HEK293 (cell line): ENCODE results near the gene SSBP2.

Source experiments
- CTCF ChIA-PET: fragments of 350-600 bp; formaldehyde crosslinking; extraction: SDS; loops from one replicate; lab custom pipeline; 2021; ENCODE audit warnings: antibody characterized with exemption; lab: Yijun Ruan, JAX
- POLR2A ChIA-PET: fragments of 300-600 bp; formaldehyde crosslinking; extraction: SDS; loops from one replicate; lab custom pipeline; 2020; ENCODE audit warnings: antibody characterized with exemption, inconsistent platforms; lab: Yijun Ruan, JAX
- H3K27ac ChIP-seq: fragments of 200-500 bp; sonication (Bioruptor generic); 2 replicates; pipeline ENCODE4 v1.5.1; 2014; ENCODE audit warnings: low read depth, low read length, control low read depth, inconsistent platforms; ENCODE audit errors: extremely low read depth
- H3K36me3 ChIP-seq, 2 experiments: fragments of 200-500 bp in 1 of 2; sonication (Bioruptor generic) in 1 of 2; 1 replicate in 1 of 2; 2 replicates in 1 of 2; pipeline ENCODE4 v1.5.1; 2014 to 2017; ENCODE audit warnings: inconsistent platforms in 2 of 2, low read length in 2 of 2; ENCODE audit not compliant: control insufficient read depth in 2 of 2, insufficient read depth in 1 of 2
- H3K4me1 ChIP-seq: fragments of 200-500 bp; sonication (Bioruptor generic); 2 replicates; pipeline ENCODE4 v1.5.1; 2014; ENCODE audit warnings: mild to moderate bottlenecking, low read length, inconsistent platforms; ENCODE audit not compliant: control insufficient read depth, insufficient read depth
- H3K4me3 ChIP-seq: 2 replicates; pipeline ENCODE4 v1.5.1; 2011; ENCODE audit warnings: low read depth, mild to moderate bottlenecking, control low read depth, low read length, moderate library complexity
- H3K9me3 ChIP-seq: fragments of 200-500 bp; sonication (Bioruptor generic); 2 replicates; pipeline ENCODE4 v1.5.1; 2014; ENCODE audit warnings: low read depth, low read length, inconsistent platforms; ENCODE audit not compliant: control insufficient read depth, insufficient read depth
- CTCF ChIP-seq: fragments of 450-650 bp; formaldehyde crosslinking; IDR thresholded peaks from 2 replicates; pipeline ENCODE4 v1.5.1; 2016; ENCODE audit warnings: missing biosample characterization, missing genetic modification characterization
- ELK4 ChIP-seq: IDR thresholded peaks from 2 replicates; pipeline ENCODE4 v1.6.1; 2011; ENCODE audit warnings: mild to moderate bottlenecking, low read depth, low read length, borderline replicate concordance
- GFI1B ChIP-seq: fragments of 450-650 bp; formaldehyde crosslinking; IDR thresholded peaks from 2 replicates; pipeline ENCODE4 v1.5.1; 2016; ENCODE audit warnings: missing biosample characterization, missing genetic modification characterization
- KLF16 ChIP-seq: fragments of 450-650 bp; formaldehyde crosslinking; IDR thresholded peaks from 2 replicates; pipeline ENCODE4 v1.5.1; 2017; ENCODE audit warnings: missing biosample characterization, missing genetic modification characterization
- SALL2 ChIP-seq: fragments of 450-650 bp; formaldehyde crosslinking; IDR thresholded peaks from 2 replicates; pipeline ENCODE4 v1.5.0; 2017; ENCODE audit warnings: missing biosample characterization, mild to moderate bottlenecking, missing genetic modification characterization, borderline replicate concordance
- SP2 ChIP-seq: fragments of 450-650 bp; formaldehyde crosslinking; IDR thresholded peaks from 2 replicates; pipeline ENCODE4 v1.5.1; 2016; ENCODE audit warnings: missing biosample characterization, missing genetic modification characterization
- ZBTB48 ChIP-seq: fragments of 450-650 bp; formaldehyde crosslinking; IDR thresholded peaks from 2 replicates; pipeline ENCODE4 v1.5.1; 2016; ENCODE audit warnings: missing biosample characterization, missing genetic modification characterization
- ZEB2 ChIP-seq: fragments of 450-650 bp; formaldehyde crosslinking; IDR thresholded peaks from 2 replicates; pipeline ENCODE4 v1.5.1; 2016; ENCODE audit warnings: missing biosample characterization, missing genetic modification characterization
- ZFP3 ChIP-seq: fragments of 450-650 bp; formaldehyde crosslinking; IDR thresholded peaks from 2 replicates; pipeline ENCODE4 v1.5.1; 2016; ENCODE audit warnings: low read depth, missing biosample characterization, missing genetic modification characterization
- ZFP37 ChIP-seq: fragments of 450-650 bp; formaldehyde crosslinking; IDR thresholded peaks from 2 replicates; pipeline ENCODE4 v1.5.1; 2016; ENCODE audit warnings: missing biosample characterization, missing genetic modification characterization
- ZNF10 ChIP-seq: fragments of 450-650 bp; formaldehyde crosslinking; IDR thresholded peaks from 2 replicates; pipeline ENCODE4 v1.5.1; 2017; ENCODE audit warnings: missing biosample characterization, missing genetic modification characterization
- ZNF138 ChIP-seq: fragments of 450-650 bp; formaldehyde crosslinking; IDR thresholded peaks from 2 replicates; pipeline ENCODE4 v1.5.1; 2016; ENCODE audit warnings: missing biosample characterization, missing genetic modification characterization, borderline replicate concordance
- ZNF19 ChIP-seq: fragments of 450-650 bp; formaldehyde crosslinking; IDR thresholded peaks from 2 replicates; pipeline ENCODE4; 2016; ENCODE audit warnings: missing biosample characterization, missing genetic modification characterization, low read depth
- ZNF2 ChIP-seq: fragments of 450-650 bp; formaldehyde crosslinking; IDR thresholded peaks from 2 replicates; pipeline ENCODE4 v1.5.1; 2016; ENCODE audit warnings: missing biosample characterization, missing genetic modification characterization
- ZNF354C ChIP-seq: fragments of 450-650 bp; formaldehyde crosslinking; IDR thresholded peaks from 2 replicates; pipeline ENCODE4 v1.5.1; 2016; ENCODE audit warnings: missing biosample characterization, missing genetic modification characterization, low read depth, borderline replicate concordance
- ZNF423 ChIP-seq: fragments of 450-650 bp; formaldehyde crosslinking; IDR thresholded peaks from 2 replicates; pipeline ENCODE4 v1.5.1; 2016; ENCODE audit warnings: missing biosample characterization, missing genetic modification characterization
- ZNF433 ChIP-seq: fragments of 450-650 bp; formaldehyde crosslinking; IDR thresholded peaks from 2 replicates; pipeline ENCODE4 v1.5.1; 2016; ENCODE audit warnings: missing biosample characterization, missing genetic modification characterization, low read depth
- ZNF544 ChIP-seq: fragments of 450-650 bp; formaldehyde crosslinking; IDR thresholded peaks from 2 replicates; pipeline ENCODE4 v1.5.0; 2017; ENCODE audit warnings: missing biosample characterization, missing genetic modification characterization
- ZNF555 ChIP-seq: fragments of 450-650 bp; formaldehyde crosslinking; conservative IDR thresholded peaks from 2 replicates; pipeline ENCODE4 v1.5.1; 2017; ENCODE audit warnings: missing biosample characterization, mild to moderate bottlenecking, missing genetic modification characterization, inconsistent platforms
- ZNF571 ChIP-seq: fragments of 450-650 bp; formaldehyde crosslinking; IDR thresholded peaks from 2 replicates; pipeline ENCODE4 v1.5.0; 2017; ENCODE audit warnings: missing biosample characterization, missing genetic modification characterization
- ZNF677 ChIP-seq: fragments of 450-650 bp; IDR thresholded peaks from 2 replicates; pipeline ENCODE4 v1.5.0; 2018; ENCODE audit warnings: missing biosample characterization, mild to moderate bottlenecking, missing genetic modification characterization, moderate library complexity
- ZNF785 ChIP-seq: fragments of 450-650 bp; formaldehyde crosslinking; IDR thresholded peaks from 2 replicates; pipeline ENCODE4 v1.5.1; 2016; ENCODE audit warnings: missing biosample characterization, missing genetic modification characterization
- ZSCAN30 ChIP-seq: fragments of 450-650 bp; IDR thresholded peaks from 2 replicates; pipeline ENCODE4 v1.5.1; 2018; ENCODE audit warnings: missing biosample characterization, mild to moderate bottlenecking, missing genetic modification characterization, moderate library complexity
- TF ChIP-seq, protein P1 (sequence below): fragments of 450-650 bp; formaldehyde crosslinking; IDR thresholded peaks from 2 replicates; pipeline ENCODE4 v1.5.1; 2017; ENCODE audit warnings: missing biosample characterization, missing genetic modification characterization
- TF ChIP-seq, protein P2 (sequence below): fragments of 450-650 bp; formaldehyde crosslinking; IDR thresholded peaks from 2 replicates; pipeline ENCODE4 v1.5.1; 2016; ENCODE audit warnings: missing biosample characterization, missing genetic modification characterization
- TF ChIP-seq, protein P3 (sequence below): fragments of 450-650 bp; formaldehyde crosslinking; IDR thresholded peaks from 2 replicates; pipeline ENCODE4 v1.5.1; 2016; ENCODE audit warnings: missing biosample characterization, missing genetic modification characterization
- TF ChIP-seq, protein P4 (sequence below): fragments of 450-650 bp; IDR thresholded peaks from 2 replicates; pipeline ENCODE4 v1.5.1; 2018; ENCODE audit warnings: missing biosample characterization, mild to moderate bottlenecking, missing genetic modification characterization

The SSBP2 gene

DNA sequence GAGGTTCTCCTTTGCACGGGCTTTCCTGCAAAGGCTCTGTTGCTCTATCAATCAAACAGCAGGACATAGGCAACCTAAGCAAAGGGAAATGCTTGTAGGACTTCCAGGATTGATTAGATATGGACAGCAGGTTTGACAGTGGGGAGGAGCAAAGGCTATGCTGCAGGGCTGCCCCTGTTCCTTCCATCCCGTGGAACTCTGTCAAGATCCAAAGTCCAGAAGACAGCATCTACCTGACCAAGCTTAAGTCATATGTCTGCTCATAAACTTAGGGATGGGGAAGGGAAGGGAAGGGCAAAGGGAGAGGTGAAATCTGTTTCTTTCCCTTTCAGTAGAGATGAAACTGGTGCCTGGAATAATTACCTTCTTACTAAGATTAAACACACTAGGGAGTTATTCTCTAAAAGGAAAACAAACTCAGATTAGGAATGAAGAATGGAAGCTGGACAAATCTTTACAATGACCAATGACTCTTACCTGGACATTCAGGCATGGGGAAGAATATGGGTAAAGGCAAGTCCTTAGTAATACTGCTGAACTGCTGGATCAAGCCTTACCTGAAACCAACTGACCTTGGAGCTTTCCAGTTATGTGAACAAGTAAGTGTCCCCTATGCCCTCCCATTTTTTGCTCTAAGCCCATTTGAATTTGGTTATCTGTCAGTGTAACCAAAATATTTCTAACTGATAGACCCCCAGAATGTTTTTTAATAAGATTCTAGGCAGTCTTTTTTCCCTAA lies 348.5 kb downstream of the SSBP2 start:
- ChIA-PET CTCF (no interaction called here), POLR2A (interaction anchor here (1.2 kb wide), 1 partner anchor 9 kb away, joined by 3 read pairs; no protein-coding TSS in a partner anchor)
- TF ChIP-seq GFI1B (tag by site-specific recombination) (no peak), CTCF (no peak), ZFP37 (no peak), ZNF785 (no peak), ZBTB48 (tag by site-specific recombination) (no peak), ZNF354C (no peak), SP2 (tag by site-specific recombination) (no peak), SALL2 (no peak), ZNF2 (no peak), ZEB2 (tag by site-specific recombination) (no peak), ZNF423 (no peak), ZNF571 (tag by site-specific recombination) (no peak), ZNF19 (tag by site-specific recombination) (no peak), ZNF555 (no peak)
- TF ChIP-seq, protein P1, sequence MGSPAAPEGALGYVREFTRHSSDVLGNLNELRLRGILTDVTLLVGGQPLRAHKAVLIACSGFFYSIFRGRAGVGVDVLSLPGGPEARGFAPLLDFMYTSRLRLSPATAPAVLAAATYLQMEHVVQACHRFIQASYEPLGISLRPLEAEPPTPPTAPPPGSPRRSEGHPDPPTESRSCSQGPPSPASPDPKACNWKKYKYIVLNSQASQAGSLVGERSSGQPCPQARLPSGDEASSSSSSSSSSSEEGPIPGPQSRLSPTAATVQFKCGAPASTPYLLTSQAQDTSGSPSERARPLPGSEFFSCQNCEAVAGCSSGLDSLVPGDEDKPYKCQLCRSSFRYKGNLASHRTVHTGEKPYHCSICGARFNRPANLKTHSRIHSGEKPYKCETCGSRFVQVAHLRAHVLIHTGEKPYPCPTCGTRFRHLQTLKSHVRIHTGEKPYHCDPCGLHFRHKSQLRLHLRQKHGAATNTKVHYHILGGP (tag by site-specific recombination): no peak
- TF ChIP-seq, protein P2, sequence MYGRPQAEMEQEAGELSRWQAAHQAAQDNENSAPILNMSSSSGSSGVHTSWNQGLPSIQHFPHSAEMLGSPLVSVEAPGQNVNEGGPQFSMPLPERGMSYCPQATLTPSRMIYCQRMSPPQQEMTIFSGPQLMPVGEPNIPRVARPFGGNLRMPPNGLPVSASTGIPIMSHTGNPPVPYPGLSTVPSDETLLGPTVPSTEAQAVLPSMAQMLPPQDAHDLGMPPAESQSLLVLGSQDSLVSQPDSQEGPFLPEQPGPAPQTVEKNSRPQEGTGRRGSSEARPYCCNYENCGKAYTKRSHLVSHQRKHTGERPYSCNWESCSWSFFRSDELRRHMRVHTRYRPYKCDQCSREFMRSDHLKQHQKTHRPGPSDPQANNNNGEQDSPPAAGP (tag by site-specific recombination): no peak
- TF ChIP-seq, protein P3, sequence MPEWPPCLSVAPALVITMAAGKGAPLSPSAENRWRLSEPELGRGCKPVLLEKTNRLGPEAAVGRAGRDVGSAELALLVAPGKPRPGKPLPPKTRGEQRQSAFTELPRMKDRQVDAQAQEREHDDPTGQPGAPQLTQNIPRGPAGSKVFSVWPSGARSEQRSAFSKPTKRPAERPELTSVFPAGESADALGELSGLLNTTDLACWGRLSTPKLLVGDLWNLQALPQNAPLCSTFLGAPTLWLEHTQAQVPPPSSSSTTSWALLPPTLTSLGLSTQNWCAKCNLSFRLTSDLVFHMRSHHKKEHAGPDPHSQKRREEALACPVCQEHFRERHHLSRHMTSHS (tag by site-specific recombination): no peak
- Histone ChIP-seq H3K4me3 (no peak overlapping the region), H3K4me1 (no peaks in the 10 kb centered on the region), H3K27ac (no peak overlapping the region), H3K36me3 (no peaks in the 10 kb centered on the region), H3K9me3 (no peaks in the 10 kb centered on the region)

DNA sequence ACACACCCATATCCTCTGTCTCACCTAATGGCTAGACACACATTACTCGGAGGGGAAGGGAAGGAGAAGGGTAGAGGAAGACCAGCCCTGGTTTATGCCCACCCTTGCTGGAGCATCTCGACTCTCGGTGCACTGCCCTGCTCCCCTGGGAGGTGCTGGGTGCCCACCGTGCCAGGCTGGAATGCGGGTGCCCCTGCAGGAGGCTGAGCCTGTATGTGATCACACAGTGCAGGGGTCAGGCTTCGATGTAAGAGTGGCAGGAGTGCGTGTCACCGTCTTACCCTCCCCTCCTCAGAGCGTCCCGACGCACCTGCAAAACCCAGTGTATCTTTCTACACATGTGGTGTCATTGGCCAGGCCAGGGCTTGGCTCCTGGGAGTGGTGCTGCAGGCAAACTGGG lies 349.6 kb downstream of the SSBP2 start:
- no peak overlapping the region for H3K27ac ChIP-seq
- POLR2A ChIA-PET: interaction anchor here (0.7 kb wide), 1 partner anchor 98 kb away, joined by 4 read pairs; no protein-coding TSS in a partner anchor

More for the DNA sequence above, 349.6 kb downstream of the SSBP2 start:
- CTCF ChIA-PET: no interaction called here
- Histone ChIP-seq H3K4me1 (no peaks in the 10 kb centered on the region), H3K9me3 (no peaks in the 10 kb centered on the region), H3K36me3 (no peaks in the 10 kb centered on the region), H3K4me3 (no peak overlapping the region)
- TF ChIP-seq, protein P4, sequence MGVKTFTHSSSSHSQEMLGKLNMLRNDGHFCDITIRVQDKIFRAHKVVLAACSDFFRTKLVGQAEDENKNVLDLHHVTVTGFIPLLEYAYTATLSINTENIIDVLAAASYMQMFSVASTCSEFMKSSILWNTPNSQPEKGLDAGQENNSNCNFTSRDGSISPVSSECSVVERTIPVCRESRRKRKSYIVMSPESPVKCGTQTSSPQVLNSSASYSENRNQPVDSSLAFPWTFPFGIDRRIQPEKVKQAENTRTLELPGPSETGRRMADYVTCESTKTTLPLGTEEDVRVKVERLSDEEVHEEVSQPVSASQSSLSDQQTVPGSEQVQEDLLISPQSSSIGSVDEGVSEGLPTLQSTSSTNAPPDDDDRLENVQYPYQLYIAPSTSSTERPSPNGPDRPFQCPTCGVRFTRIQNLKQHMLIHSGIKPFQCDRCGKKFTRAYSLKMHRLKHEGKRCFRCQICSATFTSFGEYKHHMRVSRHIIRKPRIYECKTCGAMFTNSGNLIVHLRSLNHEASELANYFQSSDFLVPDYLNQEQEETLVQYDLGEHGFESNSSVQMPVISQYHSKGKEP (tag by site-specific recombination): no peak
- TF ChIP-seq ZNF677 (tag by site-specific recombination) (no peak), ZNF544 (no peak), ZSCAN30 (no peak), ZFP3 (tag by site-specific recombination) (no peak), ZNF138 (tag by site-specific recombination) (no peak), ELK4 (no peak), ZNF433 (tag by site-specific recombination) (no peak), KLF16 (no peak), ZNF10 (tag by site-specific recombination) (no peak)
